ENCODE data around the gene IFI30.
"Not testable (repeated sequence)": the region's sequence is repeated elsewhere in the genome, so short reads cannot be mapped to it uniquely, and the experiment has no call there.

Gene IFI30

DNA sequence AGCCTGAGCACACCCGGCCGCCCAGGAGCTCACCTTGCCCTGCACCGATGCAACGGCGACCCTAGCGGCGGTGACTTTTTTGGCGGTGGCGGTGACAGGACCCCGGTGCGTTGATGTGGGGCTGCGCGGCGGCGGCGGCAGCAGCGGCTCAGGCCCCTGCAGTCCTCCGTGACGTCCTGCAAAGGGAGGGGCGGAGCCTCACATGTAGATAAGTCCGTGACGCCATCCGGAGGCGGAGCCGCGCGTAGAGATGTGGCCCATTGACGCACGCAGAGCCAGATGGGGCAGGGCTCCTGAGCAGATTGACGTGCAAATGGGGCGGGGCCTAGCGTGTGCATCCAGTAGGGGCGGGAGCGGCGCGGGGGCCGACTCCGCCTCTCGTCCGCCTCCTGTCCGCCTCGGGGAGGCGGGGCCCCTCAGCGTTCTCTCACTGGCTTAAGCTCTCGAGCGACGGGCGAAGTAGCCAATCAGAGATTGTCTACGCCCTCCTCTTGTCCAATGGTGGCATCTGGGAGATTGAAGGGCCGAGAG, 30.3 kb downstream of the IFI30 start, which contains the start of gene RAB3A:
Gene RAB3A, minus strand, starts transcription at position 180 of the 531 bp plus-strand sequence. CDS start 1,302 bp downstream, outside the sequence.
- DNase-seq: peak; percentile 100

DNA sequence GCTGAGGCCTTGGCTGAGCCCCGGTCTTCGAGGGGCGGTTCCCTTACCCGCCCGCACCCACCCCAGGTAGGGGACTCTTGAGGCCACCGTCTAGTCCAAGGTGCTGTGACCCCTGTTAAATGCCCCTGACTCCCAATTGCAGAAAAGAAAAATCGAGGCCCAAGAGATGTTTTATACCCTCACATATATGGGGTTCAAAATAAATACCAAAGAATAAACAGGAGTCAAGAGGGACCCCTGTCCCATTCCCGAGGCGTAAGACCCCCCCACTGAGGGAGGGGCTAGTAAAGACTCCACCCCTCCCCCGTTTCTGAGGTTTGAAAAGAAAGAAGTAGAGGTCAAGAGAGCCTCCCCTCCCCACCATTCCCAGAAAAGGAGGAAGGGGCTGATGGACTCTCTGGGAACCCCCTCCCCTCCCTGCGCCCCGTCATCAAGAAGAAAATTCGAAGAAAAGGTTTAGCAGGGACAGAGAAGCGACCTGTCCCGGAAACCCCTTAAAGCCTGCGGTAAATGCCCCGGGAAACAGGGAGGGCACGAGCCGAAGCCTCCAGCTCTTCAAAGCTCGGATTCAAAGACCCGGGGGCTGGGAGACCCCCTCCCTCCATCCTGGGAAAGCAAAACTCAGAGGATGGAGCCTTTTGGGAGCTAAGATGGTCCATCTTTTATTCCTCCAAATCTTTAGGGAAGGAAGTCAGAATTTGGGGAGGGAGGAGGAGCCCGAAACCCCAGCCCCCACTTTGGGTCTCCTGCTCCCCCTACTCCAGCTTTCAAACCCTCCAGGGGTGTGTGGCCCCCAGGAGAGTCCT, 31.0 kb downstream of the IFI30 start:
- DNase-seq: peak; percentile 44

DNA sequence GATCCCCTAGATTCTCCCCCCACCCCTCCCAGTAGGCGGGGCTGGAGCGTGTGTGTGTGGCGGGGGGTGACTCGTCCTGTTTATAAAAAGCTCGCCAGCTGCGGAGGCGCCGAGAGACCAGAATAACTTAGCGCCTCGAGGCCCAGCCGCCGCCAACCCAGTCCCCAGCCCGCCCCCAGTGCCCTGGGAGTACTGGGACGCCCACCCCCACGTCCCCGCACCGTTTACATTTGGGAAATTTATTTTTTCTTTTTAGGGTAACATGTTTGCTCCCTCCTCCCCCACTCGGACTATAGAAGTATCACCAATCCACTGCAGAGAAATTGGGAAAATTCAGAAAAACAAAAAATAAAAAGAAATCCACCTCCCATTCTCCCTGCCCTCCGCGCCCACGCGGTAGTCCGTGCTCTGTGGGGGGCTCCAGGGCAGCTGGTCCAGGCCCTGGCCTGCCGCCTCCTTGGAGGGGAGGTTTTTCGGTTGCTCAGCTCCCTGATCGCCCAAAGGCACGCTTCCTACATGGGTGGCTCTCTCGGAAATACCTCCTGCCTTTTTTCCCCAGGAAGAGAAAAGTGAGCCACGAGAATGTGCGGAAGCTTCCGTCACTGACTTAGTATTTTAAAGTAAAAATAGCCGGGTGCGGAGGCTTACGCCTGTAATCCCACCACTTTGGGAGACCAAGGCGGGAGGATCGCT, 31.7 kb downstream of the IFI30 start:
- DNase-seq: peak; percentile 67

DNA sequence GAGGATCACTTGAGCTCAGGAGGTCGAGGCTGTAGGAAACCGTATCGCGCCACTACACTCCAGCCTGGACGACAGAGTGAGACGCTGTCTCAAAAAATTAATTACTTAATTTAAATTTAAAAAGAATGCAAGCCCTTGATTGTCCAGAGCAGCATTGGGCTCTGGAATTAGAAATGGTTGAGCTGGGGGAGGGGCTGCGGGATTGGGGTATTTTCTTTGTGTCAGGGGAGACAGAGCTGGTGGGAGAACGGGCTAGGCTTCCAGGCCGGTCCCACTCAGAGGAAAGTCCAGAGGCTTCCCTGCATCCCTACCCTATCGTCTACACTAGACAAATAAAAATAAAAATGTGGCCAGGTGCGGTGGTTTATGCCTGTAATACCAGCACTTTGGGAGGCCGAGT, 32.4 kb downstream of the IFI30 start:
- DNase-seq: no peak

DNA sequence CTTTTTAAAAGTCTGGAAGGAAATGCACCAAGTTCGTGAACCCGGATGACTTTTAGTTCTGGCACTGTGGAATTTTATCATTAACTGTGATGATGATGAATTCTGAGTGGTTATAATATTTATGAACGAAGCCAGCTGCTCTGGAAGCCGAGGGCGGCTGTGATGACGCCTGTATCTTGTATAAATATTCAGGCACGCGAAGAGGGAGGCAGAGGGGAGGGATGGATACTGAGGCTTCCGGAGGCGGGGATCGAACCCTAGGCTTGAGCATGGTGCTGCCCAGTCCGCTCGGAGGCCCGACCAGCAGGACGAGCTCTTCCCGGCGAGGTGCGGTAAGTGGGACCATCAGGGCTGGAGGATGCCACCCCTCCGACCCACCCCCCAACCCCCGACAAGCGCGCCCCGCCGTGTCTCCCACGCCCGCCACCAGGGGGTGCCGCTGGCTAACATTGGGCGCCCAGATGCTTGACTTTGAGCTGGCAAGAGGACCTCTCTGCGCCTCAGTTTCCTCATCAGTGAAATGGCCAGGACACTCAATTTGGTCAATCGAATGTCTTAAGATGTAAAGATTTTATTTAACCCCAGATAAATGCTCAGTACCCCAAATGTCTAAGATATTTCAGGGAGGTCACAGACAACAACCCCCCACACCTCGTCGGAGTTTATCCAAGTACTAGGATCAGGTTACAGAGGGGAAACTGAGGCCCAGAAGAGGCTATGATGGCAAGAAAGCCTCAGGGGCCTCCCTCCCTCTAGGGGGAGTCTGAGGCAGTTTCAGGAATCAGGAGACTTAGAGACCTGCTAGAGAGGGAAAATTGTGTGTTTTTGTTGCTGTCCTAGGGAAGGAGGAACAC, 34.7 kb downstream of the IFI30 start:
- DNase-seq: peak; percentile 60

DNA sequence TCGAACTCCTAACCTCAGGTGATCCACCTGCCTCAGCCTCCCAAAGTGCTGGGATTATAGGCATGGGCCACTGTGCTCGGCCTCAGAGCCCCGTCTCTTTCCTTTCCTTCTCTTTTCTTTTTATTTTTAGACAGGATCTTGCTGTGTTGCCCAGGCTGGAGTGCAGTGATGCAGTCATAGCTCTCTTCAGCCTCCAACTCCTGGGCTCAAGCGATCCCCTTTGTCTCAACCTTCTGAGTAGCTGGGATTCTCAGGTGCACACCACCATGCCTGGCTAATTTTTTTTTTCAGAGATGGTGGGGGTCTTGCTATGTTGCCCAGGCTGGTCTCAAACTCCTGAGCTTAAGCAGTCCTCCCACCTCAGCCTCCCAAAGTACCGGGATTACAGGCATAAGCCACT, 36.3 kb downstream of the IFI30 start:
- not testable (repeated sequence) for DNase-seq

DNA sequence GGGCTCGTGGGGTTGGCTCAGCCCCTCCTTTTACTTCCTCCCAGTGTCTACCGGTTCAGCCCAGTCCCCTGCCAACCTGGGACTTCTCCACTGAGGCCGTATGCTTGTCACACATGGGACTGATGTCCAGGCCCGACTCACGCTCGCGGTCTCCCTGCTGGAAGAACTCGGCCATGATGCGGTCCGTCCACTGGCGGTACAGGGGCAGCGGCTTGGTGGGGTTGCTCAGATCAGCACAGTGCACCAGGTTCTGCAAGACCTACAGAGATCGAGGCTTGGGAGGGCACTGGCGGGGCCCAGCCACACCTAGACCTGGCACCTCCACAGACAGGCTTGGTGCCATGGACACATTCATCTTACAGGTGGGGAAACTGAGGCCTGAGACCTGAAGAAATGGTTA, 38.1 kb downstream of the IFI30 start:
- DNase-seq: no peak

DNA sequence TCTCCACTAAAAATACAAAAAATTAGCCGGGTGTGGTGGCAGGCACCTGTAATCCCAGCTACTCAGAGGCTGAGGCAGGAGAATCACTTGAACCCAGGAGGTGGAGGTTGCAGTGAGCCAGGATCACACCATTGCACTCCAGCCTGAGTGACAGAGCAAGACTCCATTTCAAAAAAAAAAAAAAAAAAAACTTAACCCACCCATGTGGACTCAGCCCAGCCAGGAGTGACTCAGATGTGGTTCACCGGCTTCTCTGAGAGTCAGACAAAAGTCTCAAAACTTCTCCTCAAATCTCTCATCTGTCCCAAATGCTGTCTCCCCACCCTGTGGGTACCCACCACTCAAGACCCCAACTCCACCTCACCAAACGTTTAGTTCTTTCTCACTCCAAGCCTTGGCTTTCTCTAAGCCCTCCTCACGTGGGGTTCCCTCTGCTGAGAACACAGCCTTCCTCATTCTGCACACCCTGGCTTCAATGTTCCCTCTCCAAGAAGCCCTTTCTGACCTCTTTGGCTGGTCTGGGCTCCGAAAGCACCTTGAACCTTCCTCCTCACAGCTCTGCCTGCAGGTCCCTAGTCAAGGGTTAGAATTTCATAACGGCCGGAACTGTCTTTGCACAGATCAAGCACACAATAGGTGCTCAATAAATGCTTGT, 41.3 kb downstream of the IFI30 start:
- no peak for DNase-seq

DNA sequence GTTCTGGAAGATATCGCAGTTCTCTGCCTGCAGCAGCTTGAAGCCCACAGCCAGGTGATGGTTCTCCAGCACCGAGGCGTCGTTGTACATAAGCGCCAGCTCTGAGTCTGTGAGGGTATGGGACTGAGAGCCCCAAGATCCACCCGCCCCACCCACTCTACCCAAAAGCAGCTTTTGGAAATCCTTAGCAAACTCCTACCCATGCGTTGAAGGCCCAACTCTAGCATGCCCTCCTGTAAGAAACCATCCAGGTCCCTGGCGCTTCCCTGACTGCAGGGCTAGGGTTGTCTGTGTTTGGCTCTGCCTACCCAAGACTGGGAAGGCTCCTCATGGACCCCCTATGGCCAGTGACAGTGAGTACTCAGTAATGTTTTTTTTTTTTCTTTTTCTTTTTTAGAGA, 43.2 kb downstream of the IFI30 start:
- no peak for DNase-seq

DNA sequence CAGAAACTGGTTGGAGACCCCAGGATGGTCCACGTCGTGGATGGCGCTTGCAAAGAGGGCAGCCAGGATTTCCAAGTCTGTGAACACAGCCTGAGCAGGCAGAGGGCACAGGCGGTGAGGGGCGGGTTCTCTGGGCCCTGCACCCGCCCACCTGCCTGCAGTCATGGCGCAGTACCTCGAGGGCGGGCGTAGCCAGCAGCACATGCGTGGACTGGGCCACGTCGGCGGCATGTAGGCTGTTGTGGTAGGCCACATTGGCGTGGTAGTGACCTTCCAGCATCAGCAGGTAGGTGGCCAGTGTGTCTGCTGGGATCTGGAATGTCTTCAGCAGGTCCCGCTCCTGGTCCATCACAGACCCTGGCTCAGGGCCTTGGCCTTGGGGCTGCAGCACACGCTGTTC, 44.5 kb downstream of the IFI30 start:
- no peak for DNase-seq

DNA sequence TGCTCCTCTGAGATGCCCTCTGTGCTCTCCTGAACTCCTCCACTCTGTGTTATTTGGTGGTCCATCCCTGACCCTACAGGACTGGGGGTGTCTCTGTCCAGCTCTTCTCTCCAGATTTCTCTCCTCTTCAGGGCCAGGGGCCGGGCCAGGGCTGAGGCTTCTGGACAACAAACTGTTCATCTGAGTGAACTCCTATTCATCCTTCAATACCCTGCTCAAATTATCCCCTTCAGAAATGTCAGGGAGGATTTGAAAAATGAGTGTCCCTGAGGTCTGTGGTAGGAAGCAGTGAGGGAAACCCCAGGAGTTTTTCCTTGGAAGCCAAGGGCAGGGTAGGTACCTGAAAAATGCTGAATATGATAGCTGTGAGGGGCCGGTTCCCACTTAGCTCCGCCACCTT, 45.0 kb downstream of the IFI30 start:
- no peak for DNase-seq

DNA sequence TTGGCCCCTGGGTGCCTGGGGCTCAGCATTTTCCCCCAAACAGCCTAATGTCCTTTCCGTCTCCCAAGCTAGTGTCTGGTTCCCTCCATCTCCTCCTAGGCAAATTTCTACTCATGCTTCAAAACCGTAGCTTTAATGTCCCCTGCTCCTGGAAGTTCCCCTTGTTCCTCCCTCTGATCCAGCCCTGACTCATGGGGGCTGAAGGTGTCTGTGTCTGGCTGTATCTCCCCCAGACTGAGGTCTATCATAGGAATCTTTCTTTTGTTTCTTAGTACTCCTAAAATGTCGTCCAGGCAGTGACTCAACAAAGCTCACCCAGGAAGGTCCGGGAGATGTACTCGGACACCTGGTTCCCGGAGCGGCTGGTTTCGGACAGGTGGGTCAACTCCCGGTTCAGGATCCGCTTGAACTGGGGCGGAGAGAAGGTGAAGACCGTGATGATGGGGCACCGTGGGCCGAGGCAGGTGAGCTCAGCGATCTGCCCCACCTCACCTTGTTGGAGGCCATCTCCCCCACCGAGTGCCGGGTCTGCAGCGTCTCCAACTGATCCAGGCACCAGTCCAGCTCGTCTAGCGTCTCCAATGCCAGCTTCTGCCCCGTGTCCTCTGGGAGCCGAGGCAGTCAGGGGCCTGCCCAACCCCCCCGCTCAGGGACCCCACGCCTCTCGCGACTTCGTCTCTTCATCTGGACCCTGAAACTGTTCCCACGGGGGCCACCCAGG, 46.5 kb downstream of the IFI30 start:
- no peak for DNase-seq

DNA sequence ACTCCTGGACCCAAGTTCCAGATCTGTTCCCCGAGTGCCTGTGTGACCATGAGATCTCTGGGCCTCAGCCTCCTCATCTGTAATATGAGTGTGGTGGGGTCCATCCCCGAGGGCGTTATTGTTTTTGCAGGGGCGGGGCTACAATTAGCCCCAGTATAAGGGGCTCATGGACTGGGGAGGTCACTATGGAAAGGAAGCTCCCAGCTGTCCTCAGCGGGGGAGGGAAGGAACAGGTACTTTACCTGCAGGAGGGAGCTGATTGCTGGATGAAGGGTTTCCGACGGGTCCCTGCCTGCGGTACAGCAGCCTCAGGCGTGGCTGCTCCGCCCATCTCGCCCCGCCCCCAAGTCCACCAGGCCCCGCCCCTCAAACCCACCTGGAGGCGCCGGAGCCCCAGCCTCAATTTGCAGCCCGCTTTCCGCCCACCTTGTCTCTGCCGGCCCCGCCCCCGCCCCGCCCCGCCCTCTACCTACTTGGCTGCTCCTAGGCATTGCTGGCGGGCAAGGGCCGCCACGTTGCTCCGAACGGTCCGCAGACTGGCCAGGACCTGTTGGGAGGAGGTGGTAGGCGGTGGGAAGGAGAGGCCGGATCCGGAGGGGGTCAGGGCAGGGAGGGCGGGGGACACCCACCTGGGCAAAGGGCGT, 47.1 kb downstream of the IFI30 start:
- DNase-seq: no peak

DNA sequence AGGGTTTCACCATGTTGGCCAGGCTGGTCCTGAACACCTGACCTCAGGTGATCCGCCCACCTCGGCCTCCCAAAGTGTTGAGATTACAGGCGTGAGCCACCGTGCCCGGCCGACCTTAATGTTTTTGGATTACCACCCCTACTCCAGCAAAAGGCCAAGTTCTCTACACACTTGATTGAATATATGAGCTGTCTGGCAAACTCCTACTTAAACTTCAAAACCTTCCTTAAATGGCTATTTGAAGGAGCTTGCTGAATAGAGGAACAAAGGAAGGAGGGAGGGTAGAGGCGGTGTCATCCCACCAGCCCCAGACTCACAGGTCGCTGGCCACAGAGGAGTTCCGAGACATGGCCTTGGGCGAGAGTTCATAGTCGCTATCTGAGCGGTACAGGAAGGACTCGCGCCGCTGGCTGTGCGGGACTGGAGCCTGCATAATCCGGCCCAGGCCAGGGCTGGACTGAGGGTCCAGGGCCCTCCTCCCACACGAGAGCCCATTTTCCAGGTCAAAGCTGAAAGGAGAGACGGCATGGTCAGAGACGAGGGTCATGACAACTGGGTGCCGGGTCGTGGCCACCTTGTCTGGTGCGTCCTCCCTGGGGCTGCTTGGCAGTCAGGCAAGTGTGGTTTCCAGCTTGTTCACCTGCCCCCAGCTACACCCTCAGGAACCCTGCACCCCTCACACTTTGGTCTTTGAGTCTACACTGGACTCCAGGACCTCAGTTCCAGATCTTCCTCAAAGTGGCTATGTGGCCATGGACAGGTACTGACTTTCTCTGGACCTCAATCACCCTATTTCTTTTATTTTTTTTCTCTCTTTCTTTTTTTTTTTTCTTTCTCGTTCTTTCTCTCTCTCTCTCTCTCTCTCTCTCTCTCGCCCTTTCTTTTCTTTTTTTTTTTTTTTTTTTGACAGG, 48.5 kb downstream of the IFI30 start:
- DNase-seq: no peak

DNA sequence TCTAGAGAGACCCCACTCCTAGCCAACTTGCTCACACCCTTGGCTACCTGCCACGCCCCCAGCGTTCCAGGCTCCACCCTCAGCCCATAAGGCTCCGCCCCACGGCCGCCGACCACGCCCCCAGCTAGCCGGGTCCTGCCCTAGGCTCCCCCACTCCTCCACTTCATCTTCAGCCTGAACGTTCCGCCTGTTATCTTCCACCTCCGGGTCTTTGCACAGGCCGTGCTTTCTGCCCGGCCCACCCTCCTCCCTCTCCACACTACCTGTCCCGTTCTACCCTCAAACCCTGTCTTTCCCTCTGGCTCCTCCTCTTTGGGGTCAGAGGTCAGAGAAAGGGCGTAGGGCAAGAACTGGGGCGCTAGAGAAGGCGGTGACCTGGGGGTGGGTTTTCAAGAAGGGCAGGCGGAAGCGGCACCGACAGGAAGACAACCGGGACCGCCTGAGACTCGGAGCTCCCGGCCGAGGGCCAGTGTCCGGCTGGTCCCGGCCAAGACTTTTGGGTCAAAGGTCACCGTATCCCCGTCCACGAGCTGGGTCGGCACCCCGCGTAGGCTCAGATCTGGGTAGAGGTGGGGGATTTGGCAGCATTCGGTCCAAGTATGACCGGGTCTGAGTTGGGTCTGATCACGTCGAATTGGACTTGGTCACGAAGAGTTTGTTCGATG, 50.4 kb downstream of the IFI30 start:
- DNase-seq: no peak

DNA sequence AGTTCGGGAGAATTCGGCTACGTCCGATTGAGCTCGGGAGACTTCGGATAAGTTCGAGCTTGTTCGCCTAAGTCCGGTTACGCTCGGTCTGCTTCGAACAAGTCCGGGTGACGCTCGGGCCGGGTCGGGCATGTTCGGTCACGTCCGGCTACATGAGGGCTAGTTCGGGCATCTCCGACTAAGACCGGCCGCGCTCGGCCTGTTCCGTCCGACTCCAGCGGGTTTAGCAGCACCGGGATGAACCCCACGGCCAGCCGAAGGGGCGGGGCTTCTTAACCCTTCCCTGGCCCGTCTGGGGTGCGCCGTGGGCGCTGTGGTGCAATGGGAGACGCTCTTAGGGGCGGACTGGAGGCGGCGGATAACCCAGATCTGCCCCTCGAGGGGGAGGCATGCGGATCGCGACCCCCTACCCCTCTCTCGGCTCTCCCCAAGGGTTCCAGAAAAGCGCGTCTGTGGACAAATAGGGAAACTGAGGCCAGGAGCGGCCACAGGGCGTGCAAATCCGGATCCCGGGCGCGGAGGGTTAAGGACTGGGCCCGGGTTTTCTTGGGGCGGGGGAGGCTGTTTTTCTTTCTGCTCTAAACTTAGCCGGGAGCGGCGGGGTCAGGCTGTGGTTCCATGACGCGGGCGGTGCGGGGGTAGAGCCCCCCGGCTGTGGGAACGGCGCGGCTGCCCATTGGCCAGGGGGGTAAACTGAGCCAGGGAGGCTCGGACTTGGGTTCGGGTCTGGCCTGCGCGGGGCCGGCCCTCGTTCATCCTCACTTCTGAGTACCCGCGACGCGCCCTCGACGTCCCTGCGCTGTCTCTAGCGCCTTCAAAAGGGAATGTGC, 51.1 kb downstream of the IFI30 start:
- peak; percentile 88 for DNase-seq

DNA sequence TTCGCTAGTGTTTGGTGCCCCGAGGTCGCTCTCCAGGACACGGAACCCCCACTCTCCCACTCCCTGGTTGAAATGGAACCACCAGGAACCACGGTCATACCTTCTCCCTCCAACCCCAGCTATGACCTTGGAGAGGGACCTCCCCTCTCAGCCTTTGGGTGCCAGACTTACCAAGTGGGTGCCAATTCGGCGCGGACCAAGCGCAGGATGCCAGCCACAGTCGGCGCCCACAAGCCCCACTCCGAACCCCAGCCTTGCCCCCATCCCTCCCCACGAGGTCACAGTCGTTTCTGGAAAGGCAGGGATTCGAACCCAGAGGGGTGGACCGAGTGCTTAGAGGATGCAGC, 51.7 kb downstream of the IFI30 start:
- DNase-seq: no peak

DNA sequence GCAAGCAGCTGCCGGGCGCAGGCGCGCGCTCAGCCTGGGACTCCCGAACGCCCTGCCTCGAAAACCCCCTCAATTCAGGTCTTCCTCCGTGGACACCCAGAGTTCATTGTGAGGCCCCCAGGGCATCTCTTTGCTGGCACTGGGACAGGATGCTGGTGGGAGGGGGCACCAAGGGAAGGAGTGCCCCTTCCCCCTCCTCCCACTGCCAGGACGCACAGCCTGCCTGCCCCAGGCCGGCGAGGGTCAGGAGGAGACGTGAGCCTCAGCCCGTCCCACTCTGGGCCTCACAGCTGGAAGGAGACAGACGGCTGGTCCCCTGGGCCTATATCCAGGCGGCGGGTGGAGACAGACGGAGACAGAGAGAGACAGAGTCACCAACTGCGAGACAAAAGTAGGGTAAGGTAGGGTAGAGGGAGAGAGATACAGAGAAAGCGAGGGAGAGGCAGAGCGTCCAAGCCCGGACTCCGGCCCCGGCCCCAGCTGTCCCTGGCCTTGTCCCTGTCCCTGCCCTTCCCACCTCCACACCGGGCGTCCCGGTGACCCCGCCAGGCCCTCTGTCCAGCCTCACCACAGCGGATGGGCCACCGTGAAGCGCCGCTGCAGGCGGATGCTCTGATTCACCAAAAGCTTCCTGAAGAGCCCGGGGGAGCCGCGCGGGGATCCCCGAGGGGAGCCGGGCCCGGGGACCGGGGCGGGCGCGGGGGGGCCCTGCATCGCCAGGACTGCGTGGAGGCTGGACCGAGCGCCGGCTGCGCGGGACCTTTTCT, 52.3 kb downstream of the IFI30 start, which contains the start of gene PDE4C:
Gene PDE4C, minus strand, starts transcription at position 737 of the 767 bp plus-strand sequence. Its CDS starts 23 bp downstream, at position 714.
- DNase-seq: no peak

Data from activated naive CD4-positive, alpha-beta T cell treated with Interleukin-2 at 50 U/mL for 16 hours (primary cell).